KG1 (cell line): Measurements from ENCODE around the gene NCOR1.
"Not testable (repeated sequence)": the region's sequence is repeated elsewhere in the genome, so short reads cannot be mapped to it uniquely, and the experiment has no call there.

ENCODE experiments used
- DNase-seq: peaks from one replicate; lab custom pipeline; 2025; lab: John Stamatoyannopoulos, UW

The NCOR1 gene

DNA sequence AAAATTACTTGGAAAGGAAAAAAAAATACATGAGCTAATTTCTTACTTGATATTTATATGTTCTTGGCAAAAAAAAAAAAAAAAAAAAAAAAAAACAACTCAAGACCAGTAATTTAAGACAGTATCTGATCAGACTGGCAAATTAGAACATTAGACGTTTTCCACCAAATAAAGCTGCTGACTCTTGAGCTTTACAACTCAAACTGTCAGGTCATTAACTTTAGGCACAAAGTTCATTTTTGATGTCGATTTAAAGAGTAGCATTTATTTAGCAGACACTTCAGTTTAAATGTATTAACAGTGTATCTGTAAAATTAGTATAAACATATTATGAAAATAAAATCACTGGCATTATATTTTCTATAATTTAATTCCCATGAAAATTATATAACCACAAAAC lies 66.7 kb downstream of the NCOR1 start:
- no peak for DNase-seq

GRCh38 chr17:16145319-16145890 lies 69.9 kb downstream of the NCOR1 start:
- DNase-seq = not testable (repeated sequence)

- no peak for DNase-seq
Measured at GRCh38 chr17:16141685-16142084, 73.6 kb downstream of the NCOR1 start.

DNA sequence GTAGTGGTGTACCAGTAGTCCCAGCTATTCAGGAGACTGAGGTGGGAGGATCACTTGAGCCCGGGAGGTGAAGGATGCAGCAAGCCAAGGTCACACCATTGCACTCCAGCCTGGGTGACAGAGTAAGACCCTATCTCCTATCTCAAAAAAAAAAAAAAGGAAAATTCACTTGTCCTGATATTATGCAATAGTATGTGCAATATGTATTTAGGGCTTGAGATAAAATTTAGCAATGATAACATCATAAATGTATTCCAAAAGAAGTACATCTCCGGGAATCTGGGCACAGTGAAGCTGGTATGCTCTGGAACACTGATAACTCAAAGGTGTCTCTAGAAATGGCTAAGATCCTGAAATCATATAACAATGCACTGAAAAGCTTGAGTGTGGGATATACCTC lies 74.5 kb downstream of the NCOR1 start:
- DNase-seq = no peak

DNA sequence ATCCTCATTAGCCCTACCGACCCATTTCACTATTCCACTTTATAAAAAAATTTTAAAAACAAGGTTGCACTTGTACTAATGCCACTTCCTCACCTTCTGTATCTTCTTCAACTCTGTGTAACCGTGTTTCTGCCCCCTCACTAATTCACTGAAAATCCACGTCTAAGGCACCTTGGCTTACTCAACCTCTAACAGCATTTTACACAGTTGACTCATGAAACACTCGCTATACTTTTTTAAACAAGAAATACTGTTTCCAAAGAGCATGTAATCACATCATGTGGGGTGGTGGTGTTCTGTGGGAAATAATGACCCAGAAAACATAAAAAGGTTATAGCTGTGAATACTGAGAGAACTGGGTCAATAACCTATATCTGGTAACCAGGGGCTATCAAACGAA lies 79.9 kb downstream of the NCOR1 start:
- no peak for DNase-seq

DNA sequence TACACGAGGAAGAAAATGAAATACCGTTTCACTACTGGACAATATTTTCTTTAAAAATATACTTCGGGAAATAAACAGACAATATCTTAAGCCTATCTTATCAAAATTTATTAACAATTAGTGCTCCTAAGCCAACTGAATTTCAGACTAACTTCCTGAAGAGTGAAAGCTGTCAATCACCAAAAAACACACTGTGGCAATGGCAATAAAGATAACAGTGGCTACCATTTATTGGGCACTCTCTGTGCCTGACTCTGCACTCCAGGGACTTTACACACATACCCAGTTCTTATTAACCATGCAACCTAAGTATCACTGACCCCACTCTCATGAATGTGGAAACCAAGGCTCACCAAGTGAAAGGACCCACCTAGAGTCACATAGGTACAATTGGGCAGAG lies 83.7 kb downstream of the NCOR1 start:
- DNase-seq = no peak

- no peak for DNase-seq
Measured at GRCh38 chr17:16129441-16130205, 85.7 kb downstream of the NCOR1 start.

DNA sequence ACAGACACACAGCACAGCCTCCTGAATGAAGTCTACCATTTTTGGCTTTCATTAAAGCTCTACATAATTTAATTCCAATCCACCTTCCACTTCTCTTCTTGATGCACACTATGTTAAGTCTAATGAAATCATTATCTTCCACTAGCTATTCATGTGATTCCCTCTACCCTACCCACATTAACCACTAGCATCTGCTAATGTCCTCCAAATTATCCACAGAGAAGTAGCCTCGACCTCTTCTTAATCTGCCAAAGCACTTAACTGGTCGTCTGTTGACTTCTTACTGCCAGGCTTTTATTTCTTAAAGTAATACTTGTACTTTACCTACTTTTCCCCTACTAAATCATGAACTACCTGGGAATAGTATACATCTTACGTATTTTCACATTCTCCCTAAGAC lies 91.8 kb downstream of the NCOR1 start:
- DNase-seq = no peak

DNA sequence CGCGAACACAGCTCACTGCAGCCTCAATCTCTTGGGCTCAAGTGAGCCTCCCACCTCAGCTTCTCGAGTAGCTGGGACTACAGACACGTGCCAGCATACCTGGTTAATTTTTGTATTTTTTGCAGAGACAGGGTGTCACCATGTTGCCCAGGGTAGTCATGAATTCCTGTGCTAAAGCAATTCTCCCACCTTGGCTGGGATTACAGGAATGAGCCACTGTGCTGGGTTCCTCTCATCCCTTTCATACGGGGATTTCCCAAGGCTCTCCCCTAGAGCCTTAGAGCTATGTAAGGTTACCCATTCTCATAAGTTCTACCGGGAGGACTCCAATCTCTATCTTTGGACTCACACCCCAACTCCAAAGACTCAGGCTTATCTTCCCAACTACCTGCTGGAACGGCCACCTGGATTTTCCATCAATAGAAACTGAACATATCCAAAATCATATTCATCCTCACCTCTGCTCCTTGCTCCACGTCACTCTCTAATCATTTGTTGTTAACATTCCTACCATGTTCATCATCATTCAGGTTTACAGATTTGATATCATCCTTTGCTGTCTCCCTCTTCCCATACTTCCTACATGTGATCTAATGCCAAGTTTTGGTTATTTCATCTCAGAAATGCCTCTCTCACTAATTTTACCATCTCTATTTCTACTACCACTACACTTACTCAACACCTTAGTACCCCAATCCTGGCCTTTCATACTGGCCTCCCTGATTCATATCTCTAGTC lies 92.5 kb downstream of the NCOR1 start:
- DNase-seq = no peak

DNA sequence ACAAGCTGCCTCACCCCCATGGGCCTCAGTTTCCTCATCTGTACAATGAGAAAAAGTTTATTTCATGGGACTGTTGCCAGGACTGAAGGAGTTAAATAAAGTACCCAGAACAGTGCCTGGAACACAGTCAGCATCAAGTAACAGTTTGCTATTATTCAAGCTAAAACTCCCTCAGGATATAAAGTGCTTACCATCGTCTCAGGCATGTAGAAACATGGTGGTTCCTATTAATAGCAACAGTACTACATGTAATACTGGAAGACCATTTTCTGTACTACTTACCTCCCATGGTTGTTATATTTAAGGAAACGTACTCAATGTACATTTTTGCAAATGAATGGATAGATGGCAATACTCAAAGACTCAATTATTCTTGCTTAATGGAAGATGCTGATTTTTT lies 93.4 kb downstream of the NCOR1 start:
- DNase-seq = no peak

GRCh38 chr17:16120937-16121336 lies 94.4 kb downstream of the NCOR1 start:
- DNase-seq = no peak

DNA sequence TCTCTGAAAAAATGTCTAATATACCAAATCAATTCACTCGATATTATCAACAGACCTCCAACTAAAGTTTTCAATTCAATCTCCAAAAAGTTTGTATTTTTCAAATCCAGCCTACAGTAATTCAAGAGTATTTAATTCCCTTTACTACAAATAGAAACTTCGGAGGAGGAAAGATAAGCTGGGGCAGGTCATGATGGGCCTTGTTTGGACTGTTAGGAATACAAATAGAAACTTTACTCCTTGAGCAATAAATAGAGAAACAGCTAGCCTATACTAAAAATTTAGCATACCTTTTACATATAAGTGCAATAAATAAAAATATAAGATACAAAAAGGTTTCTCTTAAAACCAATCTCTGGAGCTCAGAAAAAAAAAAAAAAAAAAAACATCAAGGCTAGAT lies 98.2 kb downstream of the NCOR1 start:
- DNase-seq = no peak

DNA sequence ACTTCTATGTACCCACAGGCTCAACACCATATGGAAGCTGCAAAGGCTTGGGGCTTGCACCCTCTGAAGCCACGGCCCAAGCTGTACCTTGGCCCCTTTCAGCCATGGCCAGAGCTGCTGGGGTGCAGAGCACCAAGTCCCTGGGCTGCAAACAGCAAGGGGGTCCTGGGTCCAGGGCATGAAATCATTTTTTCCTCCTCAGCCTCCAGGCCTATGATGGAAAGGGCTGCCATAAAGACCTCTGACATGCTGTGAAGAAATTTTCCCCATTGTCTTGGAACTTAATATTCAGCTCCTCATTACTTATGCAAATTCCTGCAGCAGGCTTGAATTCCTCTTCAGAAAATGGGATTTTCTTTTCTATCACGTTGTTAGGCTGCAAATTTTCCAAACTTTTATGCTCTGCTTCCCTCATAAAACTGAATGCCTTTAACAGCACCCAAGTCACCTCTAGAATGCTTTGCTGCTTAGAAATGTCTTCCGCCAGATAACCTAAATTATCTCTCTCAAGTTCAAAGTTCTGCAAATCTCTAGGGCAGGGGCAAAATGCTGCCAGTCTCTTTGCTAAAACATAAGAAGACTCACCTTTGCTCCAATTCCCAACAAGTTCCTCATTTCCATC lies 100.1 kb downstream of the NCOR1 start:
- DNase-seq = not testable (repeated sequence)

DNA sequence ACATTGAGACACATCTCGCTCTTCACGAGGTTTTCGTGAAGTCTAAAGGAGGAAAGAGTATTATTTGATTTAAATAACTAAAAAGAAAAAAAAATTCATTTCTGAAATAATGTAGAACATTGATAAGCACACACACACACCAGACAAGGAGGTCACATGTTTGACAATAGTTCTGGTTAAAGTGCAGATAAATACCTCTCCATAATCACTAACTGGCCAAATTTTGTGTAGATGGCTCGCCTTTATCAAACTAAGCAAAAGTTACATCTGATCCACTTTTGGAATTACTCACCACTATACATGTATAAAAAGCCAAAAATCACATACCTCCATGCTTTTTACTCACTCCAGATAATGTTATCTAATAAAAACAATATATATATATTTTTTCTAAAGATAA lies 106.5 kb downstream of the NCOR1 start:
- DNase-seq = no peak

DNA sequence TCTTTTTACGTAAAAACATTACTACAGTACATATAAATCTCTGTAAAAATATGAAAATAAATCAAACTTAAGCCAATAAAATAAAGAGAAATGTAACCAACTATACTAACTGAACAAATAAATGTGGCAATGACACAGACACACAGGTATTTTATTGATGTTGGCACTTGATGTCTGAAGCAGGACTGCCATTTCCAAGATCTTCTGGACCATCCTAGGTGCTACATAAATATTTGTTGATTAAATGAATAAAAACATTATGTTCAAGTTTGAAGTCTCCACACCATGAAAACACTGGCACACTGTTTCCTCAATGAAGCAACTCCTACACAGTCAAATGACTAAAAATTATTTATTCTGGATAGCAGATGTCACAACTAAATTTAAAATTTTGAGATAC lies 106.9 kb downstream of the NCOR1 start:
- no peak for DNase-seq

DNA sequence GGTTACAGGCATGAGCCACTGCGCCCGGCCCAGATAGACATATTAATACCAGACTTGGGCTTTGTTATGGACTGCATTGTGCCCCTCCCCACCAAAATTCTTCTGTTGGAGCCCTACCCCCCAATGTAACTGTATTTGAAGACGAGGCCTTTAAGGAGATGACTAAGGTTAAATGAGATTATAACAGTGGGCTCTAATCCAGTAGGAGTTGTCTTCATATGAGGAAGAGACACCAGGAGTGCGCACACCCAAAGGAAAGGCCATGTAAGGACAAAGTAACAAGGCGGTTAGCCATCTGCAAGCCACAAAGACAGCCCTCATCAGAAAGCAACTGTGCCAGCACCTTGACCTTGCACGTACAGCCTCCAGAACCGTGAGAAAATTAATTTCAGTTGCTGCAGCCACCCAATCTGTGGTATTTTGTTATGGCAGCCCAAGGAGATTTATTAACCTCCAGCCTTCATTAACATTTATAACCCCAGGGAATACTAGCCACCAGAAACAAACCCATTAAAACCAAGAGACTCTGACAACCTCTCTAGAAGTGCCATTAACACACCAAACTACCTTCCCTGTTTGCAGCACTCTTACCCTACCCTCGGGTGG lies 108.1 kb downstream of the NCOR1 start:
- no peak for DNase-seq

- DNase-seq = no peak
Measured at GRCh38 chr17:16106161-16106891, 109.0 kb downstream of the NCOR1 start.

GRCh38 chr17:16104189-16104588 lies 111.1 kb downstream of the NCOR1 start:
- no peak for DNase-seq

GRCh38 chr17:16101440-16101839 lies 113.9 kb downstream of the NCOR1 start:
- DNase-seq = no peak

DNA sequence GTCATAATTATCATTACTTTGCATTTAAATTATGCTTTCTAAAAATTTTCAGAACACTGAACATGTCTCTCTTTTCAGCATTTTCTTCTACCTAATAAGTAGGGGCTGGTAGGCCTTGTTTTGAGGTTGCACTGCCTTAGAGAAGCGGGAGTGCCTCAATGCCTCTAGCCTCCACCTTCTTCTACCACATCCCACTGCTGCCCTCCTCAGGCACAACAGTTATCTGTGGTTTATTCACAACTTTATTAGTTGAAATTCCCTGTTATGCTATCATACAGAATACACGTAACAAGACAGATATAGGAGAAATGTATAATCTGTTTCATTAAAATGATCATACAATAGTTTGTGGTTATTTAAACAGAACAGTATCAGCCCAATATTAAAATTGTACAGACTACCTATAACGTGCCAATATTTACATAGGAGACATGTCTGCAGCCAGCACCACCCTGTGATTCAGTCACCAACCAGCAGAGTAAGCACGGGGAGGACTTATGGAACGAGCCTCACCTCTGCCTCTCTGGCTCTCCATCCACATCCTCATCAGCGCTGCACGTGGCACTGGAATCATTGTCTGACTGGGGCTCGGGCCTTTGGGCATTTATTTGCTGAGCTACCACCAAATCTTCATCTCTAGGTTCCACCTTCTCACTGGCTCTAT lies 114.5 kb downstream of the NCOR1 start:
- DNase-seq = no peak

- DNase-seq = no peak
Measured at GRCh38 chr17:16091773-16092172, 123.6 kb downstream of the NCOR1 start.
